GM12892 (cell line): ENCODE measurements around the gene CDC42EP4.

ENCODE experiments used
- POLR2AphosphoS5 ChIP-seq: IDR thresholded peaks from 2 replicates; pipeline ENCODE4 v1.6.1; 2011; ENCODE audit warnings: low read depth, low read length, control low read depth
- TAF1 ChIP-seq: IDR thresholded peaks from 2 replicates; pipeline ENCODE4 v1.6.1; 2011; ENCODE audit warnings: low read depth, mild to moderate bottlenecking, control low read depth, low read length, borderline replicate concordance

DNA sequence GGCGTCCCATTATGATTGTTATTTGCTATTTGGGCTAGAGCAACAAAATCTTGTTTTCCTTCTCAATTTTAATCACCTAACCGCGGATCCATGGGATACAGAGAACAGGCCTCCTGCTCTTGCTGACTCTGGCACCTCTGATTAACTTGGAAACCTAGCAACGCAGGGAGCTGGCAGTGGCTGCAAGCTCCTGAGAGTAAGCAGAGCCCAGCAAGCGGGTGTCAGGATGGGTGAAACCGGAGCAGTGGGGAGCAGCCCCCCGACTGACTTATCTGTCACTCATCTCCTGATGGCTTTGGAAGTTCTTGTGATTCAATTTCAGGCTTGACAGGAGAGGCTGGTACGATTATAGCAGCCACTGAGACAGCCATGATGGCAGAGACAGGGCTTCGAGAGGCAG, 45.5 kb upstream of the CDC42EP4 start:
- no peak for TF ChIP-seq TAF1
- no peak for TF ChIP-seq POLR2AphosphoS5
